NCI-H2227 treated with DMSO at 0.1 percent for 48 hours (cell line): ENCODE measurements around the gene OXSM.

Experiments used
- DNase-seq: peaks from one replicate; lab custom pipeline; 2025; lab: John Stamatoyannopoulos, UW

Gene OXSM

GRCh38 chr3:25804676-25805075 lies 14.8 kb downstream of the OXSM start:
- no peak for DNase-seq

GRCh38 chr3:25812644-25813043 lies 22.8 kb downstream of the OXSM start:
- no peak for DNase-seq

- no peak for DNase-seq
These were observed 27.2 kb downstream of the OXSM start for GRCh38 chr3:25817107-25817506.

GRCh38 chr3:25817638-25818037 lies 27.7 kb downstream of the OXSM start:
- DNase-seq, result no peak

GRCh38 chr3:25818335-25818734 lies 28.4 kb downstream of the OXSM start:
- DNase-seq, result no peak

- DNase-seq, result no peak
These were observed 30.5 kb downstream of the OXSM start for GRCh38 chr3:25820366-25820765.

GRCh38 chr3:25820816-25821486 lies 31.1 kb downstream of the OXSM start:
- DNase-seq, result no peak

GRCh38 chr3:25821746-25822573 lies 32.1 kb downstream of the OXSM start:
- no peak for DNase-seq

GRCh38 chr3:25823314-25823713 lies 33.4 kb downstream of the OXSM start:
- DNase-seq, result no peak

- DNase-seq, result no peak
These were observed 36.6 kb downstream of the OXSM start for GRCh38 chr3:25826510-25826909.

- no peak for DNase-seq
These were observed 40.7 kb downstream of the OXSM start for GRCh38 chr3:25830373-25831280.

- peak; percentile 3 for DNase-seq
These were observed 41.7 kb downstream of the OXSM start for GRCh38 chr3:25831578-25831977.

GRCh38 chr3:25834346-25834745 lies 44.5 kb downstream of the OXSM start:
- no peak for DNase-seq

GRCh38 chr3:25836579-25836978 lies 46.7 kb downstream of the OXSM start:
- DNase-seq, result no peak

GRCh38 chr3:25837038-25837437 lies 47.1 kb downstream of the OXSM start:
- DNase-seq, result no peak

- no peak for DNase-seq
These were observed 50.2 kb downstream of the OXSM start for GRCh38 chr3:25840099-25840498.

- no peak for DNase-seq
These were observed 53.4 kb downstream of the OXSM start for GRCh38 chr3:25843332-25843731.
